Measurements from ENCODE around the gene ZNF462. TPM values are rescaled to one million over a fixed set of nuclear protein-coding genes. Genes with fewer than 3 reads are reported as not detected.
"Not testable (repeated sequence)": the region's sequence is repeated elsewhere in the genome, so short reads cannot be mapped to it uniquely, and the experiment has no call there.

Gene ZNF462
- total and polyA plus RNA-seq, 4 donors: 0.35 to 2.1 (median 1.4) TPM

- Histone ChIP-seq H3K36me3 (ENCODE audit: control insufficient read depth in 4 of 4, insufficient read depth in 3 of 4, low read depth in 1 of 4, low read length in 3 of 4) (no peaks in the 10 kb centered on the region), H3K4me3 (ENCODE audit: low read depth in 1 of 3, low read length in 3 of 3) (no peak overlapping the region), H3K4me1 (ENCODE audit: control insufficient read depth in 4 of 4, insufficient read depth in 4 of 4, low read length in 3 of 4) (no peaks in the 10 kb centered on the region), H3K27ac (ENCODE audit: low read depth in 1 of 2, low read length in 2 of 2) (no peak overlapping the region), H3K9me3 (ENCODE audit: control insufficient read depth in 4 of 4, low read length in 3 of 4) (no peaks in the 10 kb centered on the region), H3K9ac (ENCODE audit: low read depth in 1 of 2, low read length in 2 of 2) (no peak overlapping the region), H3K27me3 (ENCODE audit: control insufficient read depth in 4 of 4, insufficient read depth in 4 of 4, low read length in 3 of 4) (peaks cover 0 to 4% (median 0%) of the 10 kb centered on the region in 4 donors)
- no peak for TF ChIP-seq HNF4A (conservative IDR thresholded peaks at IDR 0.05)
- DNase-seq (ENCODE audit: low spot score): no peak
- 79% methylated on average over 2 of the region's 2 CpGs for WGBS
These were observed 117.7 kb downstream of the ZNF462 start for GRCh38 chr9:106980551-106981101.

GRCh38 chr9:106981396-106982287 lies 118.7 kb downstream of the ZNF462 start:
- no peak for DNase-seq (ENCODE audit: low spot score)
- Histone ChIP-seq H3K27me3 (ENCODE audit: control insufficient read depth in 4 of 4, insufficient read depth in 4 of 4, low read length in 3 of 4) (peaks cover 0 to 4% (median 0%) of the 10 kb centered on the region in 4 donors), H3K36me3 (ENCODE audit: control insufficient read depth in 4 of 4, insufficient read depth in 3 of 4, low read depth in 1 of 4, low read length in 3 of 4) (no peaks in the 10 kb centered on the region), H3K9me3 (ENCODE audit: control insufficient read depth in 4 of 4, low read length in 3 of 4) (no peaks in the 10 kb centered on the region), H3K27ac (ENCODE audit: low read depth in 1 of 2, low read length in 2 of 2) (no peak overlapping the region), H3K4me1 (ENCODE audit: control insufficient read depth in 4 of 4, insufficient read depth in 4 of 4, low read length in 3 of 4) (no peaks in the 10 kb centered on the region), H3K4me3 (ENCODE audit: low read depth in 1 of 3, low read length in 3 of 3) (no peak overlapping the region), H3K9ac (ENCODE audit: low read depth in 1 of 2, low read length in 2 of 2) (no peak overlapping the region)
- TF ChIP-seq HNF4G (IDR thresholded peaks at IDR 0.05) (no peak), GABPA (IDR thresholded peaks at IDR 0.05 in 1 of 2, conservative IDR thresholded peaks at IDR 0.05 in 1 of 2) (no peak), NR2F2 (IDR thresholded peaks at IDR 0.05) (no peak)
- WGBS: 87% methylated on average over 10 of the region's 10 CpGs

- no peaks in the 10 kb centered on the region for H3K36me3 ChIP-seq (ENCODE audit: control insufficient read depth in 4 of 4, insufficient read depth in 3 of 4, low read depth in 1 of 4, low read length in 3 of 4)
- no peak for TF ChIP-seq REST (IDR thresholded peaks at IDR 0.05)
- peaks cover 0 to 4% (median 0%) of the 10 kb centered on the region in 4 donors for H3K27me3 ChIP-seq (ENCODE audit: control insufficient read depth in 4 of 4, insufficient read depth in 4 of 4, low read length in 3 of 4)
- no peaks in the 10 kb centered on the region for H3K9me3 ChIP-seq (ENCODE audit: control insufficient read depth in 4 of 4, low read length in 3 of 4)
- no peak overlapping the region for H3K27ac ChIP-seq (ENCODE audit: low read depth in 1 of 2, low read length in 2 of 2)
- H3K9ac ChIP-seq (ENCODE audit: low read depth in 1 of 2, low read length in 2 of 2): no peak overlapping the region
- WGBS: 95% methylated on average over 9 of the region's 9 CpGs
- no peaks in the 10 kb centered on the region for H3K4me1 ChIP-seq (ENCODE audit: control insufficient read depth in 4 of 4, insufficient read depth in 4 of 4, low read length in 3 of 4)
- no peak overlapping the region for H3K4me3 ChIP-seq (ENCODE audit: low read depth in 1 of 3, low read length in 3 of 3)
- no peak for DNase-seq (ENCODE audit: low spot score)
These were observed 119.7 kb downstream of the ZNF462 start for GRCh38 chr9:106982636-106983035.

- H3K36me3 ChIP-seq (ENCODE audit: control insufficient read depth in 4 of 4, insufficient read depth in 3 of 4, low read depth in 1 of 4, low read length in 3 of 4): no peaks in the 10 kb centered on the region
- no peaks in the 10 kb centered on the region for H3K4me1 ChIP-seq (ENCODE audit: control insufficient read depth in 4 of 4, insufficient read depth in 4 of 4, low read length in 3 of 4)
- WGBS: 91% methylated on average over 2 of the region's 2 CpGs
- H3K27ac ChIP-seq (ENCODE audit: low read depth in 1 of 2, low read length in 2 of 2): no peak overlapping the region
- no peak overlapping the region for H3K9ac ChIP-seq (ENCODE audit: low read depth in 1 of 2, low read length in 2 of 2)
- TF ChIP-seq FOXA1 (IDR thresholded peaks at IDR 0.05): no peak
- TF ChIP-seq HNF4G (IDR thresholded peaks at IDR 0.05): no peak
- no peak for TF ChIP-seq FOXA2 (IDR thresholded peaks at IDR 0.05)
- no peak for DNase-seq (ENCODE audit: low spot score)
- no peaks in the 10 kb centered on the region for H3K9me3 ChIP-seq (ENCODE audit: control insufficient read depth in 4 of 4, low read length in 3 of 4)
- H3K4me3 ChIP-seq (ENCODE audit: low read depth in 1 of 3, low read length in 3 of 3): no peak overlapping the region
- peaks cover 0 to 4% (median 0%) of the 10 kb centered on the region in 4 donors for H3K27me3 ChIP-seq (ENCODE audit: control insufficient read depth in 4 of 4, insufficient read depth in 4 of 4, low read length in 3 of 4)
These were observed 120.4 kb downstream of the ZNF462 start for GRCh38 chr9:106983346-106983745.

GRCh38 chr9:106989904-106990303 lies 126.9 kb downstream of the ZNF462 start:
- H3K9me3 ChIP-seq (ENCODE audit: control insufficient read depth in 4 of 4, low read length in 3 of 4); H3K36me3 ChIP-seq (ENCODE audit: control insufficient read depth in 4 of 4, insufficient read depth in 3 of 4, low read depth in 1 of 4, low read length in 3 of 4); H3K27ac ChIP-seq (ENCODE audit: low read depth in 1 of 2, low read length in 2 of 2); H3K4me1 ChIP-seq (ENCODE audit: control insufficient read depth in 4 of 4, insufficient read depth in 4 of 4, low read length in 3 of 4); DNase-seq (ENCODE audit: low spot score); H3K27me3 ChIP-seq (ENCODE audit: control insufficient read depth in 4 of 4, insufficient read depth in 4 of 4, low read length in 3 of 4); H3K9ac ChIP-seq (ENCODE audit: low read depth in 1 of 2, low read length in 2 of 2); H3K4me3 ChIP-seq (ENCODE audit: low read depth in 1 of 3, low read length in 3 of 3): not testable (repeated sequence)
- 78% methylated on average over 2 of the region's 2 CpGs for WGBS

All from liver (tissue), 9 donors.